GM19397 (cell line): Measurements from ENCODE around the gene CHERP.
"Not testable (repeated sequence)": the region's sequence is repeated elsewhere in the genome, so short reads cannot be mapped to it uniquely, and the experiment has no call there.

Experiments used
- ATAC-seq: cut with Tn5 transposase; IDR thresholded peaks from one replicate; pipeline ENCODE4 v1.9.1; 2021; ENCODE audit warnings: mild to moderate bottlenecking, moderate library complexity; ENCODE audit not compliant: unreplicated experiment

CHERP gene

DNA sequence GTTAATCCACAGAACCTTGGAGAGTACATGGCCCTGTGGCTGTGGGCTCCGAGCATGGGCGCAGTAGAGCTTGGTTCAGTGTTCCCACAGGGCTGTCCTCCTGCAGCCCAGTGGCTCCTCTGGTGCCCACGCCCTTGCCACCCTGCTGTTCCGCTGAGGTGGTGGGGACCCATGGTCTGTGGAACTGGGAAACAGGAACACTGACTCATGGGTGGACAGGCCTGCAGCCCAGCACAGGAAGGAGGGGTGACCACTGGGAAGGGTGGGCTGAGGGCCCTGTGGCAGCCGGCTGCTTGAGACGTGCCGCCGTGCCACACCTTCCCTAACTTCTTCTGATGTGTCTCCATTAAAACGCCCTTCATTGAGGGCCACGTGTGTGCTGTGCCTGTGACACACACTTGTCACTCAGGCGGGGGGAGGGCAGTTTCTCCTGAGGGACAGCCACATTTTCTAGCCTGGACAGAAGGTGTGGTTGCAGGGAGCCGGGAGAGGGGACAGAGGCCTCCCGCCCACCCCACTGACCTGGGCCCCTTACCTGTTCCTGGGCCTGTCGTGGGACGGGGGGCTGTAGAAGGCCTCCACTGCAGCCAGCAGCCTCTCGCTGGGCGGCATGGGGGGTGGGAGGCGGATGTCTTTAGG is 21.1 kb downstream of the CHERP start:
- no peak for ATAC-seq

DNA sequence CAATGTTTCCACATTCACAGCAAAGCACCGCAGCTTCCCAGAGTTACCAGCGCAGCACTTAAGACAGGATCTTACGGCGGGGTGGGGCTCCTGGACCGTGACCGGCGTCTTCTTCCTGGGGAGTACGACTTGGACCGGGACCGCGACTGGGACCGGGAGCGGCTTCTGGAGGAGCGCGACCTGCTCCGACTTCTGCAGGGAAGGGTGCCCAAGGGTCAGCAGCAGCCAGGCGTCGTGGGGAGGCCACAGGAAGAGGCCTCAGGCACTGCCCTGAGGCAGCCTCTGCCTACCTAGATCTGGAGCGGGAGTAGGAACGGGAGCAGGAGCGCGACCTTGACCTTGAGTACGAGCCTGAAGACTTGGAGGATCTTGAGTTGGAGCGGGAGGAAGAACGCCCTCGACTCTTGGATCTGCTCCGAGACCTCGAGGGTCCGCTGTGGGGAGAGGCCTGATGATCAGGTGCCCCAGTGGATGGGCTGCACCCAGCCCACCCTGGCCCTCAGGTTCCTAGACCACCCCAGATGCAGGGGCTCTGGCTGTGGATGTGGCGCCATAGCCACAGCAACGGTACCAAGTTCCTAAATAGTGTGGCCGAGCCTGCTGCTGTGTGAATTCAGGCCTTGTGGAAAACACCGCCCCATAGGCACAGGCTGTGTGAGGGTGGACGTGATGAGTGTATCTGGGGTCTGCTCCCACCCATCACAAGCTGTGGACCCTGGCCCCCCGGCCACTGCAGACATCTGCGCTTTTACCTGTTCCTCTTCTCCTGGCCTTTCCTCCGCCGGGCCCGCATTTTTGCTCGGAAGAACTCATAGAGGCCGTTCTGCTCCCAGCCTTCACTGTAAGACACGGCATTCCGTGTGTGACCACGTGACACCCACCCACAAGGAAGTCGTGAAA is 21.9 kb downstream of the CHERP start:
- ATAC-seq, result no peak

DNA sequence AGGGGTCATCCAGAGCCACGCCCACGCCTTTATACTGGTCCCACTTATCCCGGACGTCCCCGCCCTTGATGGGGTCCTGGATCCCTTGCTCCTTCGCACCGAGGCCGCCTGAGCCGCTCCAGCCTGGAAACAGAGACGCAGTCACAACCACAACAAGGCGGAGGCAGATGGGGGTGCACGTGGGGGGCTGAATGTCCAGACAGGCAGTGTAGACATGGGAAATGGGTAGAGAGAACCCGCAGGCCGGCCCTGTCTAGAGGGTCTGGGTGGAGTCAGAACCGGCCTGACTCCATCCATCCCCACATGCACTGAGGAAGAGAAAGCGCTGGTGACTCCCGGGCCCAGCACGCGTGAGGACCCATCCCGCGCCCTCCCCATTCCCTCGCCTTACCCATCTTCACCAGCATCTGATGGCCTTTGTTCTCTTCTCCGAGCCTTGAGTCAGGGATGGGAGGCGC is 23.0 kb downstream of the CHERP start:
- ATAC-seq, result no peak

DNA sequence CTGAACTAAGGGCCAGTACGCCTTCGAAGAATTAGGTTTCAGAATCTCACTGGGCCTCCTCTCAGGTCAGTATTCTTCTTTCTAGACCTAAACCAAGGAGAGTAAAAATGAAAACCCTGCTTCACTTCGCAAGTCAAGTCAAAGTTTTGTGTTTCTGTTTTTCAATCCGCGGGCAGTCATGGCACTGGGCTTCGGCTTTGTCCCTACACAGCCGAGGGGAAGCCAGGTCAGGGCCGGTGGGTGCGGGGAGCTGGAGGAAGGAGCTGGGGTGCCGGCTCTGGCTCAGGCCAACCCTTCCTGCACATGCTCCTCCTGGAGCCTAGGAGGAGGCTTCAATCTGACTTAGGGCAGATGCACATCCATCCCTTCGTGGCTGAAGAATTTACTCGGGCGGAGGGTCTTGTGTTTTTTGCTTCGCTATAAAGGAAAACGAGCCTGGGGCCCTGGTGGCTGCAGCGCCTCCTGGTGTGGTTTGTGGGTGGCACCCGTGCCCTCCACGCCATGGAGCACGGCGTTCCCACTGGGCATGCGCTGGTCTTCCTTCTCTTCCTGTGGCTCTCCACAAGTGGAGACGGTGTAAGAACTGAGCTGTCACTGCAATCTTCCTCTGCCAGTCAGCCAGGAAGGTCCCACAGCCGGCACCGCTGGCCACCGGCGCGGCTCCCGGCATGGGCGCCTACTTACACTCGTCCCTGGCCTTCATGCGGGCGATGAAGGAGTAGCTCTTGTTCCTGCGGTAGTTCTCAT is 23.6 kb downstream of the CHERP start:
- no peak for ATAC-seq

DNA sequence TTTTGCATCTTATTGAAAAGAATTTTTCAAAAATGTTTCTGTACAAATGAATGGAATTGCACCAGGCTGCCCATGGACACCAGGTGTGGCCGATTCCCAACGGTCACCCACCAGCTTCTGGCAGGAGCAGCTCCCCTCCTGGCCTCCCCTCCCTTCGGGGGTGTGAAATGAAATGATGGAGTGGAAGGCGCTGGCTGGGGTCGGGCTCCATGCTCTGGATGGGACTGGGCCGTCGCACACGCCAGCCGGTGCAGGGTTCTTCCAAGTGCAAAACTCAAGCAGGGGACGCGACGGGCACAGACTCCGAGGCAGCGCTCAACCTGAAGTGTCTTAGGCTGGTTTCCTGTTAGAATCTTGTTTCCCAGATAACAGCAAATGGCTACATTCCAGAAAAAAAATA is 24.2 kb downstream of the CHERP start:
- no peak for ATAC-seq

DNA sequence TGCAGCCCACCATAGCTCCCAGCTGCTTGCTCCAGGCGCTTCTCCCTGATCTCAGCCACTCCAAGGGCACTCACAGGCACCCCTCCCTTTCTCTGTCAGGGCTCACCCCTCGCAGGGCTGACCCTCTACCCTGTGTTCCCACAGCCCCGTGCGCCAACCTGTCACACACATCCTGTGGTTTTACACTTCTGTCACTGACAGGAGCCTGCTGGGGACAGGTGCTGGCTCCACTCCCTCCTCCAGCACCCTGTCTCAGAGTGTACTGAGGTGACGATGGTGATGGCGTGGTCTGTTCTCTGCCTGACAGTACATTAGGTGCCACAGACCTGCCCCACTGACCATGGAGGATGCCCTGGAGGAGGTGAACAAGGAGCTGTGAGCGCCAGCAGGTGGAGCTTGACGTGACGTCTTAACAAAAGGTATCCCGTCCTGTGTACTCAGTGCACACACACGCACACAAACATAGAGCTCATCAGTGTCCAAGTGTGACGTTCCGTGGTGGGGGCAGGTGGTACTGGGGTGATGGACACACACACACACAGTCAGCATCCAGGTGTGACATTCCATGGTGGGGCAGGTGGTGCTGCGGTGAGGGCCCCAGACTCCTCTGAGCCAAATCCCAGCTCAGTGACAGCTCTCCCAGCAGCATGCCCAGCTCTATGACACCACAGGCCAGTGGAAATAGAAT is 25.2 kb downstream of the CHERP start:
- ATAC-seq, result no peak

DNA sequence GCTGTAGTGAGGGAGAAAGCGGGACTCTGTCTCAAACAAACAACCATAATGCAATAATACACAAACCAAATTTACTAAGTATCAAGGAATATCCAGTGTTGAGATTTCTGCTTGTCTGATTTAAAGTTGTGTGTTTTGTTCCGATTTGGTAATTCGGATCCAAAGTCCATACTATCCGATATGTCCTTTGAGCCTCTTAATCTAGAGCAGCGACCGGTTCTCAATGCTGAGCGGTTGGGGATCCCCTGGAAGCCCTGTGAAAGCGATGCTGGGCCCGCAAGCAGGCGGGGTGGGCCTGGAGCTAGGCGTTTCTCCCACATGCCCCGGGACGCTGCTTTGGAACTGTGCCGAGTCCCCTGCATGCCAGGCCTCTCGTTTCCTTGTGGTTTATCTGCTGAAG is 25.9 kb downstream of the CHERP start:
- no peak for ATAC-seq

DNA sequence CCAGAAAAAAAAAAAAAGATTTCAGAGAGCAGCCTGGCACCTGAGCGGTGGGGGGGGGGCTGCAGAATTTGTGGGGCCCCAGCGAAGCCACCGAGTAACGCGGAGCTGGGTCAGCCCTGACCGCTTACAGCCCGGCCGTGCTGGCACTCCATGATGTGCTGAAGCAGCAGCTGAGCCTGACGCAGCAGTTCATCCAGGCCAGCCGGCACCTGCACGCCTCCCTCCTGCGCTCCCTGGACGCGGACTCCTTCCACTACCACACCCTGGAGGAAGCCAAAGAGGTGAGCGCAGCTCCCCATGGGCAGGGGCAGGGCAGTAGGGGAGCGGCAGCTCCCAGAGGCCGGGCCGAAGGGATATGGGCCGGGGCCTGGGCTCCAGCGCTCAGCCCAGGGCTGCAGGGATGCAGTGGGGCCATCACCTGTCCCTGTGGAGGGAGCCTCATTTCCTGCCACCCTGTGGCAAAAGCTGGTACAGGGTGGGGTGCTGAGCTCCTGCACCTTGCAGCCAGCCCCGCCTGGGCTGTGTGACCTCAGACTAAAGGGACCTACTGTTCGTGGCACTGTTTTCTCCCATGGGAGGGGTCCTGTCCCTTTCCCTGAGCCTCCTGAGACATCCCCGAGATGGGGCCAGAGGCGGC is 27.7 kb downstream of the CHERP start:
- ATAC-seq, result no peak

DNA sequence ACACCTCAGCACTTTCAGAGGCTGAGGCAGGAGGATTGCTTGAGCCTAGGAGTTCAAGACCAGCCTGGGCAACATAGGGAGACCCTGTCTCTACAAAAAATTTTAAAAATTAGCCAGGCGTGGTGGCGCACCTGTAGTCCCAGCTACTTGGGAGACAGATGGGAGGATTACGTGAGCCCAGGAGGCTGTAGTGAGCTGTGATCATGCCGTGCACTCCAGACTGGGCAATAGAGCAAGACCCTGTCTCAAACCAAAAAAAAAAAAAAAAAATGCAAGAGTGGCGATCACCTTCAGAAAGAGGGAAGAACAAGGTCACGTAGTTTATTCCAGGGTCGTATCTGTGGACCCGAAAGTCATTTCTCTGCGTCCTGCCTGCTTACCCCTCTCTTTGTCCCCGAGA is 29.6 kb downstream of the CHERP start:
- not testable (repeated sequence) for ATAC-seq

DNA sequence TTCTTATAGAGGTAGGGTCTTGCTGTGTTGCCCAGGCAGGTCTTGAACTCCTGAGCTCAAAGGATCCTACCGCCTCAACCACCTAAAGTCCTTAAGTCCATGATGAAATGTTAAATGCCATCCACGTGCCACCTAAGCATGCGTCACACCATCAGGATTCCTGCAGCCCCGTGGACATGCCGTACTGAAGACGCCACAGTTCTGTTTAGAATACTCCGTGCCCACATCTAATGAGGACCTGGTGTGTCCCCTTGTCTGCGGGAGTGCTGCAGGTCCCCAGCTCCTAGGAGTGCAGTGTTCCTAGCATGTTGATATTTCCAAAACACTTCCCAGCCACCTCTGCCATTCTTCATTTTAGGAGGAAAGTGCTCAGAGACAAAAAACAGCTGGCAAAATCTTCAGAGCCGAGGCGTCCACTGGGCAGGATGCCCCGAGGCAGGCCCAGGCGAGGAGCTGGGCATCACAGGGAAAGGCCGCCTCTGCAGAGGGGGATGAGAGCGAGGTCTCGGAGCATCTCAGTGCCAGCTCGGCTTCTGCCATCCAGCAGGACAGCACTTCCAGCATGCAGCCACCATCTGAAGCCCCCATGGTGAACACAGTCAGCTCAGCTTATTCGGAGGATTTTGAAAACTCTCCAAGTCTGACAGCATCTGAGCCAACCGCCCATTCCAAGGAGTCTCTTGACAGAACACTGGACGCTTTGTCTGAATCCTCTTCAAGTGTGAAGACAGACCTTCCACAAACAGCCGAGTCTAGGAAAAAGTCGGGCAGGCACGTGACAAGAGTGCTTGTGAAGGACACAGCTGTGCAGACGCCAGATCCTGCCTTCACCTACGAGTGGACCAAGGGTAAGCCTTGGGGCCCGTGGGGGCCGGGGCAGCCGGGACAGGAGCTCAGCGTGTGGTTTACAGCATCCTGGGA is 32.8 kb downstream of the CHERP start:
- ATAC-seq, result no peak

DNA sequence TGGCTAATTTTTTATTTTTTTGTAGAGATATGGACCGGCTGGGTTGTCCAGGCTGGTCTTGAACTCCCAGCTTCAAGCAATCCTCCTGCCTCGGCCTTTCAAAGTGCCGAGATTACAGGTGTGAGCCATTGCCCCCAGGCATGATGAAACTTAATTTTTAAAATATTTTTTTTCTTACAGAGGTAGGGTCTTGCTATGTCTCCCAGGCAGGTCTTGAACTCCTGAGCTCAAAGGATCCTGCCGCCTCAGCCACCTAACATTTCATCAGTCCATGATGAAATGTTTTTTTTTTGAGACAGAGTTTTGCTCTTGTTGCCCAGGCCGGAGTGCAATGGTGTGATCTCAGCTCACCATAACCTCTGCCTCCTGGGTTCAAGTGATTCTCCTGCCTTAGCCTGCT is 33.7 kb downstream of the CHERP start:
- no peak for ATAC-seq

DNA sequence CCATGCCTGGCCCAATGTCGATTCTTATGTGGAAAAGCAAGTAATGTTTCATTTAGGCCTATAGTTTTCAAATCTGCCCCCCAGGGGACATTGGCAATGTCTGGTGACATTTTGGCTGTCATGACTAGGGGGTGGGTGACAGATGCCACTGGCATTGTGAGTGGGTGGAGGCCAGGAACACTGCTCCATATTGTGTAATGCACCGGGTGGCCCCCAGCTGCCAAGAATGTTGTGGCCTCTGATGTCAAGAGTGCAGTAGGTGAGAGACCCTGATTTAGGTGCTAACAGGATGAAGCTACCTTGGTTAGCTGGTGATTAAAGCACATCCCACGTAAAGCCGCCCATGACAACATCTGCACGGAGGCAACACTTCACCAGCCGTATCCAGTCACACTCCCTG is 35.3 kb downstream of the CHERP start:
- ATAC-seq, result no peak

DNA sequence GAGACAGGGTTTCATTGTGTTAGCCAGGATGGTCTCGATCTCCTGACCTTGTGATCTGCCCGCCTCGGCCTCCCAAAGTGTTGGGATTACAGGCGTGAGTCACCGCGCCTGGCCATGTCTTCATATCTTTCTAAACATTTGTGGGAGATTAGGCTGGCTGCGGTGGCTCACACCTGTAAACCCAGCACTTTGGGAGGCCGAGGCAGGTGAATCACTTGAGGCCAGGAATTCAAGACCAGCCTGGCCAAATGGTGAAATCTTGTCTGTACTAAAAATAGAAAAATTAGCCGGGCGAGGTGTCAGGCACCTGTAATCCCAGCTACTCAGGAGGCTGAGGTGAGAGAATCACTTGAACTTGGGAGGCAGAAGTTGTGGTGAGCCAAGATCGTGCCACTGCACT is 36.1 kb downstream of the CHERP start:
- not testable (repeated sequence) for ATAC-seq

DNA sequence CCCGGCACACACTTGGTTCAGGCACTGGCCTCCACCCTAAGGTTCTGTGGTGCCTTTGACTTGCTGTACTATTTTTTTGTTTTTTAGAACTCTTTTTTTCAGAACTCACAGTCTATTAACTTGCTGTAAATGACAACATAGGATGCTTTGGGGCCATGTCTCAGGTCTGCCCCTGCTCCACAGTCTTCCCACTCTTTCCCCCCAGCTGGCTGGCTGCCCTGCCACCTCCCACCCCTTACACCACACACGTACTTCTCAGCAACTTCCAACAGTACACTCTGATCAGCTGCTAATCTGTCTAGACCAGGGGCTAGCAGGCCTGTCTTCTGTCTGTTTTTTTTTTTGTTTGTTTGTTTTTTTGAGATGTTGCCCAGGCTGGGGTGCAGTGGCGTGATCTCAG is 38.0 kb downstream of the CHERP start:
- ATAC-seq, result no peak

DNA sequence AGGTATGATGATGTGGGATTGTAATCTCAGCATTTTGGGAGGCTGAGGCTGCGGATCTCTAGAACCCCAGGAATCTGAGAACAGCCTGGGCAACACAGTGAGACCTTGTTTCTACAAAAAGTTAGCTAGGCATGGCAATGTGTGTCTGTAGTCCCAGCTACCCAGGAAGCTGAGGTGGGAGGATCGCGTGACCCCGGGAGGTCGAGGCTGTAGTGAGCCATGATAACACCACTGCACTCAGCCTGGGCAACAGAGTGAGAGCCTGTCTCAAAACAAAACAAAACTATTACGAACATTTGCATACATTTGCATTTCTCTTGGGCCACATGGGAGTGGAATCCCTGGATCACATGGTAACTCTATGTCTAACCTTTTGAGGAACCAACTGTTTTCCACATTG is 44.4 kb downstream of the CHERP start:
- no peak for ATAC-seq

DNA sequence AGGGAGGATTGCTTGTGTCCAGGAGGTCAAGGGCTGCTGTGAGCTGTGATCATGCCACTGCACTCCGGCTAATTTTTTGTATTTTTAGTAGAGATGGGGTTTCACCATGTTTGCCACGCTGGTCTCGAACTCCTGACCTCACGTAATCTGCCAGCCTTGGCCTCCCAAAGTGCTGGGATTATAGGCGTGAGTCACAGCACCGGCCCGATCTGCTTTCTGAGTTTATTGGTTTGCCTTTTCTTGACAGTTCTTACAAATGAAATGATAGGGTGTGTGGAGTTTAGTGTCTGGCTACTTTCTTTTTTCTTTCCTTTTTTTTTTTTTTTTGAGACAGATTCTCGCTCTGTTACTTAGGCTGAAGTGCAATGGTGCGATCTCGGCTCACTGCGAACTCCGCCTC is 45.2 kb downstream of the CHERP start:
- no peak for ATAC-seq

DNA sequence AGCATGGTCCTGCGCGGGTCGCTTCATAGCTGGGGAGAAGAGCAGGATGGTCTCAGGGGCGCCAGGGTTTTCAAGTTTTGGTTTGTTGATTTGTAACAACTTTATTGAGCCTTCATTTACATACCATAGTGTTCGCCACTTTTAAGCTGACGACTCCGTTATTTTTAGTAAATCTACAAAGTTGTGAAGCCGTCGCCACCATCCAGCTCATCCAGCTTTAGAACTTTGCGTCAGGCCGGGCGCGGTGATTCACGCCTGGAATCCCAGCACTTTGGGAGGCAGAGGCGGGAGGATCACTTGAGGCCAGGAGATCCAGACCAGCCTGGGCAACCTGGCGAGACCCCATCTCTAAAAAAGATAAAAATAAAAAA is 45.6 kb downstream of the CHERP start:
- ATAC-seq, result no peak

DNA sequence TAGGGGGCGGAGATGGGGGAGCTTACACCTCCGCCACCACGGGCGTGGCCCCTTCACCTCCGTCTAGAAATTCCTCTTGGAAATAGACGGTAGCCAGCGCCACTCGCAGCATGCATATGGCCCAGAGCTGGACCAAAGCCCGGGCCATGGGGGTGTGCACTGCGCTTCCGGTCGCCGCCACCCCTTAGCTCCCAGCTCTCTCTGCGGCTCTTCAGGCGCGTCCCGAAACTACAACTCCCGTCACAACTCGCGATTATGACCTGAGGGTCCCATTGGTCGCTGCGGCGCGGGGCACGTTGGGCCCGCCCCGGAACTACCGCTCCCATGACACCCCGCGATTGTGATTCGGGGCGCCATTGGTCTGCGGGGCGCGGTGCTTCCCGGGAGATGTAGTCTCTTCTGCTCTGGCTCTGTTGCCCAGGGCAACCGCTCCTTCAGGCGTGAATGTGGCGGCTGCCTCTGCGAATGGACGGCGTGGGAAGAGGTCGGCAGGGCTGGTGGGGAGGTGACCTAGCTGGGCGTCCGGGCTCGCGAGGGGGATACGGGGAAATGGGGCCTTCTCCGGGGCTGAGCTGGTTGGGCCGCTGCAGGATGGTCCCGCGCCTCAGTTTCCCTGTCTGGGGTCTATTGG is 46.1 kb downstream of the CHERP start, which contains the start of the genes C19orf44 and CALR3:
Gene C19orf44, plus strand, starts transcription at position 413 of the 631 bp plus-strand sequence. CDS start 4,399 bp downstream, outside the sequence.
Gene CALR3, minus strand, starts transcription at position 186 of the 631 bp plus-strand sequence. Its CDS starts 38 bp downstream, at position 148.
- ATAC-seq, result peak; percentile 97

DNA sequence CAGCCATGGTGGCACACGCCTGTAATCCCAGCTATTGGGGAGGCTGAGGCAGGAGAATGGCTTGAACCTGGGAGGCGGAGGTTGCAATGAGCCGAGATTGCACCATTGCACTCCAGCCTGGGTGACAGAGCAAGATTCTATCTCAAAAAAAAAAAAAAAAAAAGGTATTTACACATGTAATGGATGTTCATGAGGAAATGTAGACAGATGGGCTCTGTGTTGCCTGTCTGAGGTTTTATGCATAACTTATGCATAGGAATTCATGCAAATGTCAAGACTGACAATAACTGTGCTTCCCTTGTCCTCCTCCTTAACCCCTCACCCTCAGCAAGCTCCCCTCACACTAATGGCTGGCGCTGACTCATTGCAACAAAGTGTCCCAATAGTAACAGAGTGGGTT is 55.8 kb downstream of the CHERP start:
- ATAC-seq, result not testable (repeated sequence)
